ENCODE measurements around the gene SRSF2.

GRCh38 chr17:76697702-76698465, 39.2 kb downstream of the SRSF2 start:
- TF ChIP-seq CTCF (IDR thresholded peaks at IDR 0.05), result no peak
- TF ChIP-seq POLR2A (IDR thresholded peaks at IDR 0.05), result no peak

All from testis (tissue), 2 donors.